Hematopoietic multipotent progenitor cell treated with erythropoietin and hydrocortisone succinate and interleukin-3 and kit ligand, for 6 days (in vitro differentiated cells): ENCODE data around the gene EMP1.

Experiments used
- DNase-seq: peaks from one replicate; pipeline ENCODE4 v3.0.0-alpha.2; 2015

The EMP1 gene

GRCh38 chr12:13198241-13198640 is 1.7 kb downstream of the EMP1 start:
- no peak for DNase-seq

DNA sequence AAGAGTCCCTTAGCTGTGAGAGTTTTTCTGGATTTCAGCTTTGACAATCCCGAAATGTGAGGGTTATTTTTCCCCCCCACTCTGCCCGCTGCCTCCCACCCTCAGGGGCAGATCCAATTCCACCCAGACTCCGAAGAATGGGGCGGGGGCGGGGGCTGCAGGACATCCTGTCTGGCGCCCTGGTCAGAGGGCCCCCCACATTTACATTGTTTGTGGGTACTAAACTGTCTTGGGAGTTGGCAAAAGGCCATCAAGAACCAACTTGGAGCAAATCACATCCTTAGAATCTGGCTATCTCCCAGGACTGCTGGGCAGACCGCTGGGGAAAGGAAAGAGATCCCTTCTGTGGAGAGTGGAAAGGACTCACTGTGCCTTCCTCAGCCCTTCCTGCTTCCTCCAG is 2.4 kb downstream of the EMP1 start:
- DNase-seq: no peak

DNA sequence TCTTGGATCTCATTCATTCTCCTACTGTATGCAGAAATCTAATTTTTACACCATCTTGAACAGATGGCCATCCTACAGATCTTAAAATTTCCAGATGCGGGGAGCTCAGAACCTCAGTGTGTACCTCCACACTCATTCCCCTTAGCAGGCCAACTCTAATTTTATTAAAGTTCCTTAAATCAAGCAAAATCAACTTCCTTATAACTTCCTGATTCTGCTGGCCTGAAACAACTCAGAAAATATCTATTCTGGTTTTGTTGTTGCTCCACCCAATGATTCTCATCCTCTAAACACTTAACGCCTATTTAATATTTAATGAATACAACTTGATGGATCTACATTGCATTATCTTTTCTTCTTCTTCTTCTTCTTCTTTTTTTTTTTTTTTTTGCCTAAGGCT is 3.1 kb downstream of the EMP1 start:
- no peak for DNase-seq

DNA sequence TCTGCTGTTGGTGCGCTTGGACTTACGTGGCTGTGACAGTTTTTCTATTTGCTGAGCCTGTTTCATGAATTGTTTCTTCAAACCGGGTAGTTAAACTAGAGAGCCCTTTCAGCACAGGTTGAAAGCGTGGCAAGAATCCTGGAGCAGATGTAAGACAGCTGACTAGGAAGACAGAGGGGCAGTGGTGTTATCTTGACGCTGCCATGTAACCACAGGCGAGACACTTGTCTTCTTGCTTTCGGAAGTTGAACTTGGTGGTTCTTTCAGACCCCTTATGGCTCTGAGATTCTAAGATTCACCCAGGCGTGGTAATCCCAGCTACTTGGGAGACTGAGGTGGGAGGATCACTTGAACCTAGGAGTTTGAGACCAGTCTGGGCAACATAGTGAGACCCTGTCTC is 4.3 kb downstream of the EMP1 start:
- DNase-seq: peak; percentile 82

DNA sequence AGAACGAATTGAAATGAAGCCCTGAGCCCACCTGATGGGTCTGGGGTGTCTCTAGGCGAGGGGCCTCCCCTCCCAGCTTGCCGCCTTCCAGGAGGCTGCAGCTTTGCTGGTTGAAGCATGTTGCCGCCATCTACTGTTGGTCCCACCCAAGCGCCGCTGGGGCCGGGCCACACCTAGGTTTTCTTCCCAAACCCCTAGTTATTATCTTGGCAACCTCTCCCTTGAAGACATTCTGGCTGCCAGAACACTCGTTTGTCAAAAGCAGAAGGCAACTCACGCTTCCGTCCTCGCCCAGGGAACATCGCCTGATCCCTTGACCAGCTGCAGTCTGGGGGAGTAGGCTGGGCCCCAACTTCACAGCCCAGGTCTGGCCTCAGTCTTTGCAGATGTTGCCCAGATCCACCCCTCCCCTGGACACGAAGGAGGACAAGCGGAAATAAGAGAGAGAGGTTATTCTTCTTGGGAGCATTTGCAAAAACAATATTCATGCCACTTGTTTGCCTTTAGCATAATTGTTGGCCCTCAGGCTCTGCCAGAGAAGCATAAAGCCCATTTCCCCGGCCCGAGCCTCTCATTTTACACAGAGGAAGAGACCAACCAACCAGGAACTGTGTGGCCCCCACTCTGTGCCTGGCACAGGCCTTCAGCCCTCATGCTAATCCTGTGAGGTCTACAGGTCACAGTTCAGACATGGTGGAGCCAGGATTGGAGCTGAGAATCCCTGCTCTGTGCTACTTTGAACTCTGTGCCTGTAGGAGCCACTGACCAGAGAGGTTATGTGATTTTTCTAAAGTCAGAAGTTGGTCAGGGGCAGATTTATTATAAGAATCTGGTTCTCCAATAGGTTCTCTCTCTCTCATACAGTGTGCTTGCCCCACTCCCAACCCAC is 6.8 kb downstream of the EMP1 start:
- peak; percentile 49 for DNase-seq

GRCh38 chr12:13204428-13204827 is 7.9 kb downstream of the EMP1 start:
- no peak for DNase-seq

- DNase-seq: no peak
These were observed 9.5 kb downstream of the EMP1 start for GRCh38 chr12:13205809-13206559.

- DNase-seq: no peak
These were observed 10.0 kb downstream of the EMP1 start for GRCh38 chr12:13206560-13206897.

- DNase-seq: peak; percentile 60
These were observed 12.3 kb downstream of the EMP1 start for GRCh38 chr12:13208533-13209435.

DNA sequence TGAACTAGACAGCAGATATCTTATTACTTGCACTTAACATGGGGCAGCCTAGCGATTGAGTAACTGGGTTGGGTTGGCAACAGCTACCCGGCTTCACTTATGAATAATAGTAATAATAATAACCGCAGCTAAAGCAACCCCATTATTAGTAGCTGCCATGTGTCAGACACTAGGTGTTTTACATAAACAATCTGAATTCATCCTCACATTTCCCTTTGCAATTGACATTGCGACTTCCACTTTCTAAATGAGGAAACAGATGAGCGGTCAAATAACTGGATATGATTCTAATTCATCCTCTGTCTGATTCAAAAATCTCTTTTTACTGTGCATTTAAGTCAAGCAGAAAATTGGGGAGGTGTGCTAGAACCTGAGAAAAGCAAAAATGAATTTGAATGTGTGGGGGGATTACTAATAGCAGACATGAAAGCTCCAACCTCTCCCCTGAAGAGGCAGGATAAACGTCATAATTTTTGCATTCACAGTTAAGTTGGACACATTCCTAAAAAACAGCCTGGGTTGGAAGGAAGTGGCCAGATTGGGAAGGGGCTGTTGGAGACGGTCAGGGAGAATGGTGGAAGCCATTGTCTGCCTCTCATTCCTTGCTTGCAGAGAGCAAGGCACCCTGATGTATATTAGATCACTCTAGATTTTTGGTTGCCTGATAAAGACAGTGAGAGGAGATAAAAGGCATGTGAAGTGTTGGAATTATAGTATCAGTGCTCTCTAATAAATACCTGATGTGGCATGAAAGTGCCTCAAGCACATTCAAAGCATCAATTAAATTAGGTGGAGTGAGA is 13.1 kb downstream of the EMP1 start:
- DNase-seq: no peak

DNA sequence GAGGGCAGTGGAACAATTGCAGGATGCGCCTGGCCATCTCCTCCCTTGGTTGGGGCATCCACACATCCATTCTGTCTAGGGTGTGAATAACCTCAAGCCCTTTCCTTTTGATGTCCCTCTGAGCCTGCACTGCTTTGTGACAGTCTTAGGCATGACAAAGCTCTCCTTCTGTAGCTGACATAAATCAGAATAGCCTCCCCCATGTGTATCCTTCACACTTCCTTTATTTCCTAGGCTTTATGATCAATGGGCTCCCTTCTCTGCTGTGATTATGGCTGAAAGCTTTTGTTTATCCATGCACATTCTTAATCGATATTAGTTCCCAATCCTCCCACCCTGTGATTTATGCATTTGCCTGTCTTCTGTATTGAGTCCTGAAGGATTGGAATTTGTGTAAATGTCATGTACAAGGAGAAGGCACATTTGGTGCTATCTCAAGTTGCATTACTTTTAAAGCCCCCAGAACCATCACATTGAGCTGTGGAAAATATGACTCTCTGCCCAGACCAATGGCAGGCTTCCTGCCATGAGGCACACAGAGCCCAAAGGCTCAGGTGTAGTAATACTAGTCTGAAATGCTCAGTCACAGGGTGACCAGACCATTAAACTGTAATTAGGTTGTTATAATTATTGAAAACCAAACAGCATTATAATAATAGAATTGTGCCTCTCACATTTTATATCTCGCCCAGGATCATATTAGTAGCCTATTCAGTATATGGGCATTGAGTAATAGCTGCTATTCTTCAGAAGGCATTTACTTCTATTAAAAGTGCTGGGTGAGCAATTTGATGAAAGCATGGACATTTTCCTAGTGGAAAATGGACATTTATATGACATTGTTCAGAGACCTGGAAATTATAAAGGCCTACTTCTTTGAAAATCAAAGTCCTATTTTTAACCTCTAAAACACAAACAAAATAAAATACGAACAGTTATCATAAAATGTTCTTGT is 14.0 kb downstream of the EMP1 start:
- no peak for DNase-seq

DNA sequence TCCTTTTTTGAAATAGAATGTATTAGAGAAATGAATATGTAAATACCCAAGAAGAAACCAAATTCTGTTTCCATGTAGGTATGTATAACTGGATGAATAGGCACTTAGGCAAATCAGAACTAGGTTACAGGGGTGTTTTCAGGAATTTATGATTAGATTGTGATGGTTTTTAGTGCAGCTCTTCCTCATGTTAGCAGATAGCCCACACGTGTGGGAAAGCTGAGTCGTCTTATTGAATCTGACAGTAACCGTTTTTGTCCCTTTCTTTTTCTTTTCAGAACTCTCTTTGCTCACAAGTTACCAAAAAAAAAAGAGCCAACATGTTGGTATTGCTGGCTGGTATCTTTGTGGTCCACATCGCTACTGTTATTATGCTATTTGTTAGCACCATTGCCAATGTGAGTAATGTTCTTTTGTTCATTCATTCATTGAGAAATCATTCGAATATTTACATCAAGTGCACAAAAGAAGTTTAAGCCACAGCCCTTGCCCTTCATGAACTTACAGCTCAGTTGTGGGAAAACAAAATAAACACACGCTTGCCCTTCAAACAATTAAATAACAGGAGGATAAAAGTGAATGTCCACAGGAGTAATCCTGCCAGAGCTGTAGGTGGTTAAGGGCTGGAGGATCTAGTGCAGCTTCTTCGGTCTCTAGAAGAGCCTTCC is 14.8 kb downstream of the EMP1 start:
- DNase-seq: no peak

DNA sequence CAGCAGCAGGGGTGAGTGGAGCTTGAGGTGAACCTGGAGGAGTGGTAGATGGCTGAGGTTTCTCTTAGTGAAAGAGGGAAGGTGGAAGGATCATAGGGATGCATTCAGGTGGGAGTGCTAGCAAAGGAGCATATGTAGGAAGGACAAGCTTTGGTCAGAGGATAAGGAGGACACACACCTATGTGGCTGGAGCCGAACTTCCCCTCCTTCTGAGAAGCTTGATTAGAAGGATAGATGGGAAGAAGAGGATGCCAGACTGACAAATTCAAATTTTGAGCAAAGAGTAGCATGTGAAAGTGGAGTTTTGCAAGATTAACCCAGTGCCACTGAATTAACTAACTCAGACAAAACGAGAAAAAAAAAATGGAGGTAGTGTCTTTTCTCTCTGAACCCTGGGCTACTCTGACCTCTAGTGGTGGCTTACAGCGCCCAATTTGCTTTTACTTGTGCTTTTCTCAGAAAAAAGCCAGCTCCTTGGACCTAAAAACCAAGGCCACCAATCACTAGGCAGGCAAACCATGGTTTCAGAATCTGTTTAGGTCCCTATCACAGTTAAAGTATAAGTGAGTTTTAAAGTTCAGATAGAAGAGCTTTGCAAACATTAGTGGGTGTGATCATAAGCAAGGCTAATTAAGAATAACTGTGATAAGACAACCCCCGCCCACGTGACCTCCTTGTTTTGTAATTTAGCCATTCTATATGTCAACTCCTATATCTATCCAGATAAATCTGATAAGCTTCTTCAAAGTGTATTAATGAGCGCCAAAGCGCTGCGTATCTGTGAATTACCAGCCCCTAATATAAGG is 15.5 kb downstream of the EMP1 start:
- DNase-seq: peak; percentile 92

DNA sequence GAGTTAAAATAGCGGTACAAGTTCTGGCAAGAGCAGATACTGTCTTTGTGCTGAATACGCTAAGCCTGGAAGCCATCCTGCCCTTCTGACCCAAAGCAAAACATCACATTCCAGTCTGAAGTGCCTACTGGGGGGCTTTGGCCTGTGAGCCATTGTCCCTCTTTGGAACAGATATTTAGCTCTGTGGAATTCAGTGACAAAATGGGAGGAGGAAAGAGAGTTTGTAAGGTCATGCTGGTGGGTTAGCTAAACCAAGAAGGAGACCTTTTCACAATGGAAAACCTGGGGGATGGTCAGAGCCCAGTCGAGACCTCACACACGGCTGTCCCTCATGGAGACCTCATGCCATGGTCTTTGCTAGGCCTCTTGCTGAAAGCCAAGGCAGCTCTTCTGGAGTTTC is 18.5 kb downstream of the EMP1 start:
- DNase-seq: no peak

DNA sequence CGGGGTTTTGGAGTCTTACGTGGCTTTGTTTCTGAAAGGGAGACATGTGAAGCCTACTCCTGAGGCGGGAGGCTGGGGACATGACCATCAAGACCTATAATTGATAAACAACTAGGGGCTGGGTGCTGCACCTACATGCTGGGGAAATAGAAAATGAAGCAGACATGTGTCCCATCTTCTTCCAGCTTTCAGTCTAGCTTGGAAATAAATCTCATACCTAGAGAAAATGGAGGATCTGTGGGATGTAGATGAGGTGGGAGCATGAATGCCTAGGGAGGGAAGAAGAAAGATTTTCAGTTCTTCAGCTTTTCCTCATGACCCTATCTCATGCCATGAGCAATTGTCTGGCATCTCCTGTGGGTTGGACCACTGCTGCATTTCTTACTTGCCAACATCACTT is 22.1 kb downstream of the EMP1 start:
- DNase-seq: no peak

DNA sequence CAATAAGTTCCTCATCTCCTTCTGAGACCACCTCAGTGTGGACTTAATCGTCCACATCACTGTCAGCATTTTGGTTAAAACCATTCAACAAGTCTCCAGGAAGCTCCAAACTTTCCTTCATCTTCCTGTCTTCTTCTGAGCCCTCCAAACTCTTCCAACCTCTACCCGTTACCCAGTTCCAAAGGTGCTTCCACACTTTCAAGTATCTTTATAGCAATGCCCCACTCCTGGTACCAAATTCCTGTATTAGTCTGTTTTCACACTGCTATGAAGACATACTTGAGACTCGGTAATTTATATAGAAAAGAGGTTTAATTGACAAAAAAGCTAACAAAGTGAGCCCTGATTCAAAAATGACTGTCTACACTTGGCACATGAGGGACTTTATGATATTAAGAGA is 22.8 kb downstream of the EMP1 start:
- DNase-seq: no peak

DNA sequence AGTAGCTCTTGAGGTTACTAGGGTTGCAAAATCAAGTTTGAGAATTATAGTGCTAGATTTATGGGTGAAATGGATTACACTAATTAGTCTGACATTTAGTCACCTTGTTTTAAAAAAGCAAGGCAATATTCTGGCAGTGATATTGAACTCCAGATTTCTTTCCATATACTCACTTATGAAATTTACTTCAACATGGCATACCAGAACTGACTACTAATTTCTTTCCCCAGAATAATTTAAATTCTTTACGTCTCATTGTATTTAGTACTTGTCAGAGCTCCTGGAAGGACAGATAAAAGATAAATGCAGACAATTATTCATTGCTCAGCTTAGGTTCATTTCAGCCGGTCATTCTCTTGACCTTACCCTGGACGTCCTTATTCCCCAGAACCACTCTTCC is 24.3 kb downstream of the EMP1 start:
- DNase-seq: no peak

- DNase-seq: peak; percentile 48
These were observed 25.6 kb downstream of the EMP1 start for GRCh38 chr12:13222076-13222475.

GRCh38 chr12:13223179-13223804 is 26.8 kb downstream of the EMP1 start:
- no peak for DNase-seq
